Transverse colon (tissue), 4 donors: ENCODE results near the gene ZNHIT1.

ENCODE experiments used
- POLR2A ChIP-seq: fragments of 450-650 bp; IDR thresholded peaks from one replicate; pipeline ENCODE4 v1.6.1; 2016; ENCODE audit warnings: antibody characterized with exemption, mild to moderate bottlenecking, moderate library complexity
- POLR2AphosphoS5 ChIP-seq, 3 donors: sonication (generic); formaldehyde crosslinking; IDR thresholded peaks; one replicate each; pipeline ENCODE4 v1.6.1; 2016; ENCODE audit warnings: antibody characterized with exemption in 3 of 3
- TF ChIP-seq, protein P1 (sequence below), 5 experiments: fragments of 200-600 bp in 3 of 5; fragments of 450-650 bp in 2 of 5; sonication (generic) in 3 of 5; IDR thresholded peaks; 1 replicate in 2 of 5; 2 replicates in 3 of 5; pipeline ENCODE4 v1.5.1; 2016 to 2017; ENCODE audit warnings: antibody characterized with exemption in 5 of 5, inconsistent platforms in 3 of 5, mild to moderate bottlenecking in 2 of 5, moderate library complexity in 1 of 5

DNA sequence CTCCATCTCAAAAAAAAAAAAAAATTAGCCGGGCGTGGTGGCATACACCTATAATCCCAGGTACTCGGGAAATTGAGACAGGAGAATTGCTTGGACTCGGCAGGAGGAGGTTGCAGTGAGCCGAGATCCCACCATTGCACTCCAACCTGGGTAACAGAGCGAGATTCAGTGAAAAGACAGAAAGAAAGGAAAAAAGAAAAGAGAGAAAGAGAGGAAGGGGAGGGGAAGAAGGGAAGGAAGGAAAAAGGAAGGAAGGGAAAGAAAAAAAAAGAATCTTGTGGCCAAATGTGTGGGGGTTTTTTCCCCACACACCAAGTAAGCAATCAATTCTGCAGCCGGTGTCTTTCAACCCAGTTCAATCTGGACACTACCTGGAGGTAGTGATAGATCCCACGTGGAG, 28.9 kb upstream of the ZNHIT1 start:
- TF ChIP-seq, protein P1, sequence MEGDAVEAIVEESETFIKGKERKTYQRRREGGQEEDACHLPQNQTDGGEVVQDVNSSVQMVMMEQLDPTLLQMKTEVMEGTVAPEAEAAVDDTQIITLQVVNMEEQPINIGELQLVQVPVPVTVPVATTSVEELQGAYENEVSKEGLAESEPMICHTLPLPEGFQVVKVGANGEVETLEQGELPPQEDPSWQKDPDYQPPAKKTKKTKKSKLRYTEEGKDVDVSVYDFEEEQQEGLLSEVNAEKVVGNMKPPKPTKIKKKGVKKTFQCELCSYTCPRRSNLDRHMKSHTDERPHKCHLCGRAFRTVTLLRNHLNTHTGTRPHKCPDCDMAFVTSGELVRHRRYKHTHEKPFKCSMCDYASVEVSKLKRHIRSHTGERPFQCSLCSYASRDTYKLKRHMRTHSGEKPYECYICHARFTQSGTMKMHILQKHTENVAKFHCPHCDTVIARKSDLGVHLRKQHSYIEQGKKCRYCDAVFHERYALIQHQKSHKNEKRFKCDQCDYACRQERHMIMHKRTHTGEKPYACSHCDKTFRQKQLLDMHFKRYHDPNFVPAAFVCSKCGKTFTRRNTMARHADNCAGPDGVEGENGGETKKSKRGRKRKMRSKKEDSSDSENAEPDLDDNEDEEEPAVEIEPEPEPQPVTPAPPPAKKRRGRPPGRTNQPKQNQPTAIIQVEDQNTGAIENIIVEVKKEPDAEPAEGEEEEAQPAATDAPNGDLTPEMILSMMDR (IDR thresholded peaks at IDR 0.05), result no peak
- TF ChIP-seq POLR2AphosphoS5 (IDR thresholded peaks at IDR 0.05) (no peak), POLR2A (no peak)
